Endodermal cell (in vitro differentiated cells): ENCODE measurements around the gene MADD. TPM values are rescaled to one million over a fixed set of nuclear protein-coding genes. Genes with fewer than 3 reads are reported as not detected.

ENCODE experiments used
- DNase-seq: peaks from one replicate; pipeline ENCODE4 v3.0.0-alpha.2; 2017
- H3K27ac ChIP-seq: 2 replicates; pipeline ENCODE4 v1.5.1; 2013; ENCODE audit warnings: mild to moderate bottlenecking, low read depth, low read length, moderate library complexity
- H3K27me3 ChIP-seq: 2 replicates; pipeline ENCODE4 v1.6.1; 2013; ENCODE audit warnings: mild to moderate bottlenecking, low read length, moderate library complexity; ENCODE audit not compliant: insufficient read depth, control insufficient read depth, poor library complexity, severe bottlenecking
- H3K36me3 ChIP-seq: 2 replicates; pipeline ENCODE4 v1.7.0; 2013; ENCODE audit warnings: mild to moderate bottlenecking, low read length, moderate library complexity; ENCODE audit not compliant: control insufficient read depth, insufficient read depth
- H3K4me1 ChIP-seq: one replicate; pipeline ENCODE4 v1.7.0; 2013; ENCODE audit warnings: low read length; ENCODE audit not compliant: control insufficient read depth, insufficient read depth
- H3K4me3 ChIP-seq: 2 replicates; pipeline ENCODE4 v1.5.1; 2013; ENCODE audit warnings: mild to moderate bottlenecking, low read length, moderate library complexity
- H3K9ac ChIP-seq: 2 replicates; pipeline ENCODE4 v1.6.1; 2013; ENCODE audit warnings: mild to moderate bottlenecking, low read length, moderate library complexity; ENCODE audit not compliant: poor library complexity, severe bottlenecking; ENCODE audit errors: extremely low read depth
- H3K9me3 ChIP-seq: 2 replicates; pipeline ENCODE4 v1.6.1; 2013; ENCODE audit warnings: mild to moderate bottlenecking, low read length, moderate library complexity; ENCODE audit not compliant: control insufficient read depth
- H3K27ac Mint-ChIP-seq: 2 replicates; pipeline ENCODE4 v1.8.0; 2020; ENCODE audit warnings: mixed read lengths
- H3K27me3 Mint-ChIP-seq: 2 replicates; pipeline ENCODE4 v1.8.0; 2021; ENCODE audit warnings: mild to moderate bottlenecking, mixed read lengths; ENCODE audit not compliant: insufficient read depth
- H3K36me3 Mint-ChIP-seq: 2 replicates; pipeline ENCODE4 v1.8.0; 2020; ENCODE audit warnings: low read depth, mixed read lengths
- H3K4me1 Mint-ChIP-seq: 2 replicates; pipeline ENCODE4 v1.8.0; 2020; ENCODE audit warnings: mixed read lengths
- H3K4me3 Mint-ChIP-seq: 2 replicates; pipeline ENCODE4 v1.8.0; 2020; ENCODE audit warnings: mild to moderate bottlenecking, moderate library complexity, mixed read lengths
- H3K9me3 Mint-ChIP-seq: 2 replicates; pipeline ENCODE4 v1.8.0; 2020; ENCODE audit warnings: mild to moderate bottlenecking, mixed read lengths
- CTCF ChIP-seq: fragments of 200-600 bp; sonication (generic); conservative IDR thresholded peaks from 2 replicates; pipeline ENCODE4 v1.5.0; 2021; ENCODE audit warnings: antibody characterized with exemption, mild to moderate bottlenecking
- WGBS, 2 experiments: methylation state at CpG; one replicate each; pipeline versions ENCODE4 v1.1.5 to v1.1.7; 2013; ENCODE audit warnings: missing lambda C conversion rate in 2 of 2, mixed read lengths in 1 of 2; ENCODE audit not compliant: insufficient coverage in 1 of 2, insufficient read length in 1 of 2; 5-methylcytosine and 5-hydroxymethylcytosine counted together
- total RNA-seq, 2 donors: library from RNA; stranded (reverse); fragmentation: NEBNext Ultra II Directional in 1 of 2; extraction: Animal tissue kit (Norgen Biotek cat#: 25700) in 1 of 2; gene quantifications; 2 replicates in 1 of 2; 3 replicates in 1 of 2; pipeline ENCODE4 v1.2.1, GENCODE V29; 2021

Gene MADD
- total RNA-seq, 2 donors from 2014 or later, result 30.2 to 36.0 TPM

DNA sequence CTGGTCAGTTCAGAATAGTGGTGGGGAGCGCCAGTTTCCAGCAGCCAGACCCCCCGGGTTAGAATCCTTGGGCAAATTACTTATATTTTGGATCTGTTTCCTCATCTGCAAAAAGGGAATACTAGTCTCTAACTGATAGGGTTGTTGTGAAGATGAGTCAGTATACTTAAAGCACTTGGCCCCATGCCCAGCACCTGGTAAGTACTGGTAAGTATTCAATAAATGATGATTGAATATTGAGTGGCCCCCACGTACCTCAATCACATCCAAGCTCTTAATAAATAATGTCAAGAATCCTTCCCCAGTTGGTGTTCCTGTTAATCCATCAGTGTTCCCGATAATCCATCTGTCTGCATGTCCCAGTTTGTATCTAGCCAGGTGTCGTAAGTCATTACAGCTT lies 33.5 kb upstream of the MADD start:
- 89 to 91% methylated on average over 3 to 5 of the region's 5 CpGs for WGBS, 2 experiments
- Mint-ChIP-seq H3K4me1 (no peaks in the 10 kb centered on the region), H3K4me3 (no peak overlapping the region), H3K36me3 (peaks cover 29% of the 10 kb centered on the region), H3K9me3 (no peaks in the 10 kb centered on the region), H3K27ac (no peak overlapping the region), H3K27me3 (no peaks in the 10 kb centered on the region)
- TF ChIP-seq CTCF, result no peak
- H3K9me3 ChIP-seq, result no peaks in the 10 kb centered on the region
- H3K36me3 ChIP-seq, result peaks cover 33% of the 10 kb centered on the region
- H3K4me3 ChIP-seq, result no peak overlapping the region
- H3K4me1 ChIP-seq, result no peaks in the 10 kb centered on the region
- no peak for DNase-seq
- no peaks in the 10 kb centered on the region for H3K27me3 ChIP-seq
- no peak overlapping the region for H3K27ac ChIP-seq
- H3K9ac ChIP-seq, result no peak overlapping the region

DNA sequence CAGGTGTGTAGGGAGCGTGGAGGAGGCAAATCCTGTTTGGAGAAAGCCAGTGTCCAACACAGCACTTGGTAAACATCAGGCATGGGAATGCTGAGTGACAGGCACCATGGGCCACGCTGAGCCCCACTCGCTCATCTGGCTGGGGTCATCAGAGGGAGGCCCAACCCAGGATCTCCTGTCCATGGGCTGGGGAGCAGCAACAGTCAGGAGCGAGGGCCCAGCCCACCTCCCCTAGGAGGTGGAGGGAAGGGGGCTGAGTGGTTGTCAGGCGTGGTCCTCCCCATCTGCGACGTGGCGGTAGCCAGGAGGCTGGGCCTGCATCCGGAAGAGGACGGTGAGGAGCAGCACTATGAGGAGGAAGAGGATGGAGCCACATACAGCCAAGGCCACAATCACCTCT lies 30.1 kb upstream of the MADD start:
- H3K9me3 Mint-ChIP-seq, result no peaks in the 10 kb centered on the region
- no peaks in the 10 kb centered on the region for H3K27me3 Mint-ChIP-seq
- H3K4me1 Mint-ChIP-seq, result no peaks in the 10 kb centered on the region
- no peak overlapping the region for H3K4me3 ChIP-seq
- H3K4me1 ChIP-seq, result no peaks in the 10 kb centered on the region
- H3K36me3 Mint-ChIP-seq, result peaks cover 57% of the 10 kb centered on the region
- H3K27ac Mint-ChIP-seq, result no peak overlapping the region
- TF ChIP-seq CTCF, result no peak
- H3K27ac ChIP-seq, result no peak overlapping the region
- 95 to 97% methylated on average over 9 to 10 of the region's 10 CpGs for WGBS, 2 experiments
- H3K4me3 Mint-ChIP-seq, result no peak overlapping the region
- H3K36me3 ChIP-seq, result peaks cover 43% of the 10 kb centered on the region
- H3K9me3 ChIP-seq, result no peaks in the 10 kb centered on the region
- no peak for DNase-seq
- H3K9ac ChIP-seq, result no peak overlapping the region
- H3K27me3 ChIP-seq, result no peaks in the 10 kb centered on the region

DNA sequence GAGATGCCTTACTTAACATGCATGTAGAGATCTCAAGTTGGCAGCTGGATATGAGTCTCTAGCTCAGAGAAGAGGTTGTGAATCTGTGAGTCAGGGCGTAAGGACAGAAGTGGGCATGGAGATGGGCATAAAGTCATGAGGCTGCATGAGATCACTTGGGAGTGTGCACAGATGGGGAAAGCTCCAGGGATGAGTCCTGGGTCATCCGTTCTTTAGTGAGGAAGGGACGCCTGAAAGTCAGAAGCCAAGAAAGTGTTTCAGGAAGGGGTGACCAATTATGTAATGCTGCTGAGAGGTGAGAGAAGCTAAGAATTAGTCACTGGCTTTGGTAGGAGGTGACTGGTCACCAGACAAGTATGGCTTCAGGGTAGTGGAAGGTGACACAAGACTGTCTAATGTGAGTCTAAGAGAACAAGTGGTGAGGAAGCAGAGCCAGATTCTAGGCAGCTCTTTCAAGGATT lies 28.1 kb upstream of the MADD start:
- H3K9me3 ChIP-seq, result no peaks in the 10 kb centered on the region
- no peaks in the 10 kb centered on the region for H3K27me3 ChIP-seq
- H3K9ac ChIP-seq, result no peak overlapping the region
- peaks cover 71% of the 10 kb centered on the region for H3K36me3 Mint-ChIP-seq
- no peaks in the 10 kb centered on the region for H3K4me1 ChIP-seq
- H3K4me1 Mint-ChIP-seq, result no peaks in the 10 kb centered on the region
- no peak overlapping the region for H3K4me3 Mint-ChIP-seq
- no peak for TF ChIP-seq CTCF
- H3K9me3 Mint-ChIP-seq, result no peaks in the 10 kb centered on the region
- no peak overlapping the region for H3K27ac ChIP-seq
- H3K4me3 ChIP-seq, result no peak overlapping the region
- H3K27me3 Mint-ChIP-seq, result no peaks in the 10 kb centered on the region
- H3K36me3 ChIP-seq, result peaks cover 54% of the 10 kb centered on the region
- DNase-seq, result no peak
- 87 to 95% methylated on average over 3 of the region's 3 CpGs for WGBS, 2 experiments
- H3K27ac Mint-ChIP-seq, result no peak overlapping the region
